ENCODE results near the gene LTC4S. TPM values are rescaled to one million over a fixed set of nuclear protein-coding genes. Genes with fewer than 3 reads are reported as not detected.

LTC4S gene, protein sequence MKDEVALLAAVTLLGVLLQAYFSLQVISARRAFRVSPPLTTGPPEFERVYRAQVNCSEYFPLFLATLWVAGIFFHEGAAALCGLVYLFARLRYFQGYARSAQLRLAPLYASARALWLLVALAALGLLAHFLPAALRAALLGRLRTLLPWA
- total RNA-seq, result 1.1 and 1.2 TPM in 2 replicates

DNA sequence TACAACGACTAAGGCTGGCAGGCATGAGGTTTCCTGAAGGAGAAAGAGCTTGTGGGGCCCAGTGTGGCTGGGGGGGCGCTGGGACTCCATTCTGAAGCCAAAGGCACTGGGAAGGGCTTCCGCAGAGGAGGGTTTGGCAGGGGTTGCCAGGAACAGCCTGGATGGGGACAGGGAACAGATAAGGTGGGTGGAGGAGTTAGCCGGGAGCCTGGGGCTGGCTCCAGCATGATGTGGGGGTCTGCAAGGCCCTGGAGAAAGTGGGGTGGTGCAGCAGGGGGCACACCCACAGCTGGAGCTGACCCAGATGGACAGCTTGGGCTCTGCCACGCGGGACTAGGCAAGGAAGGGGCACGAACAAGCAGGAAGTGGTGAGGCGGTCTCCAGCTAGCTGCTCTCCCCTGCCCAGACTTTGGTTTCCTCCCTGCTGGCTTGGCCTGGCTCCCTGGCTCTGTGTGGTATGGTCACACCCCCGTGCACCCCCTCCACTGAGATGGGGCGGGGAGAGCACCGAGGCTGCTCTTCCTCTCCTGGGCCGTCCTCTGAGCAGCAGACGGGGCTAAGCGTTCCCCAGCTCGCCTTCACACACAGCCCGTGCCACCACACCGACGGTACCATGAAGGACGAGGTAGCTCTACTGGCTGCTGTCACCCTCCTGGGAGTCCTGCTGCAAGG lies at the start of gene LTC4S:
Gene LTC4S, plus strand, starts transcription at position 519 of the 672 bp plus-strand sequence. Its CDS starts 95 bp downstream, at position 614.

DNA sequence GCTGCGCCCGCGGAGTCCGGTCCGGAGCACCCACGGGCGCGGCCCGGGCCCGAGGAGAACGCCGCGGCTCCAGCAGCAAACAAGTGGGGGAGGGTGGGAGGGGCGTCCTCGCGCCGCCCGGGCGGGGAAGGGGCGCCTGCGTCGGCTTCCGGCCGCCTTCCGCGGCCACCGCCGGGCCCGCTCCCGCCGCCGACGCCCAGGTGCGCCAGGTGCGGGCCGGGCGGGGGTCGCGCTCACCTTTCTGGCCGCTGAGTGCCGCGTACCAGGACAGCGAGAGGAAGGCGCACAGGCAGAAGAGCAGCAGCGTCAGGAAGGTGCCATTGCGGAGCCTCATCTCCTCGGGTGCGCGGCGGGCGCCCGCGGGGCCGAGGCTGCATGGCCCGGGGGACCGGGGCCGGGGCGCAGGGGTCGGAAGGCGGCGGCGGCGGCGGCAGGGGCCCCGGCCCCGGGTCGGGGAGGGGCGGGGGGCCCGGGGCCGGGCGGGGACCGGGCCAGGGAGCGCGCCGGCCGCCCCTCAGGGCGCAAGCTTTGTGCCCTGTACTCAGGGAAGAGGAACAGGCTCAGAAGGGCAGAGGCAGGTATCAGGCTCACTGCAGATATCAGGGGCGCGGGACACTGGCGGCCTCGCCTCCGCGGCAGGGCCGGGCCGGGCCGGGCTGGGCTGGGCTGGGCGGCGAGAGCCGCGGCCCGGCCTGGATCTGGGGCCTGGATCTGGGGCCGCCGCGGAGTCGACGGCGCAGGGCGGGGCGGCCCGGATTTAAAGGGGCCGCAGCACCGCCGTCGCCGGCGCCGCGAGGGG lies 12.7 kb downstream of the LTC4S start, which contains the start of gene MGAT4B:
Gene MGAT4B, minus strand, starts transcription at position 617 of the 799 bp plus-strand sequence. Its CDS starts 283 bp downstream, at position 334.

DNA sequence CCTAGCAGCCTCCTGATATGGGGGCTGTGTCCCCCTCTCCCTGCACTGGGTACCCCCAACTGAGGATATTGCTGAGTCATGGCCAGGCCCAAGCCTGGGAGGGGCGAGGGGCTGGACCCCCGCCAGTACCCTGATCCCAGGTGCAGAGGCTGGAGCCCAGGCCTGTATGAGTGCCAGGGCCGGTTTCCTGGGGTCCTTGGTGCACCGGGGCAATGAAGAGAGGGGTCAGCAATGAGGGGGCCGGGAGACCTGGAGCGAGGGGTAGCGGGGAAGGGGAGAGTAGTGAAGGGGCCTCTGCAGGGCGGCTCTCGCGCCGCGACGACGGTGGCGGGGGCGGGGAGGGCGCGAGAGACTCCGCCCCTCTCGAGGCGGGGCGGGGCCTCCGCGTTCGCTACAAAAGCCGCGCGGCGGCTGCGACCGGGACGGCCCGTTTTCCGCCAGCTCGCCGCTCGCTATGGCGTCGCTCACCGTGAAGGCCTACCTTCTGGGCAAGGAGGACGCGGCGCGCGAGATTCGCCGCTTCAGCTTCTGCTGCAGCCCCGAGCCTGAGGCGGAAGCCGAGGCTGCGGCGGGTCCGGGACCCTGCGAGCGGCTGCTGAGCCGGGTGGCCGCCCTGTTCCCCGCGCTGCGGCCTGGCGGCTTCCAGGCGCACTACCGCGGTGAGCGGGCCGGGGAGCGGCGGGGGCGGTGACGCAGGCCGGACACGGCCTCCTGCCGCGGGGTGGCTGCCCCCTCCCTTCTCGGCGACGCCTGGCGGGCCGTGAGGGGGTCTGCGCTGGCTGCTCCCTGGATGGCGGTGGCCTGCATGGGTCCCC lies 26.9 kb downstream of the LTC4S start, which contains the start of gene SQSTM1:
Gene SQSTM1, plus strand, starts transcription at position 423 of the 815 bp plus-strand sequence. Its CDS starts 32 bp downstream, at position 455.

Other genes with a start within 250 kb of the LTC4S start
- 40.1 and 65.0 TPM in 2 replicates for gene RUFY1, start 243.4 kb upstream of the LTC4S start, total RNA-seq
- gene HNRNPH1, start 170.3 kb upstream of the LTC4S start, total RNA-seq, result 864 and 891 TPM in 2 replicates
- gene CBY3, start 113.0 kb upstream of the LTC4S start, total RNA-seq, result 0.09 and 0.18 TPM in 2 replicates
- gene CANX, start 95.0 kb upstream of the LTC4S start, total RNA-seq, result 661 and 812 TPM in 2 replicates
- 5.6 and 8.0 TPM in 2 replicates for gene MAML1, start 61.2 kb upstream of the LTC4S start, total RNA-seq
- 130 and 211 TPM in 2 replicates for gene MGAT4B, start 12.9 kb downstream of the LTC4S start, total RNA-seq
- 355 and 525 TPM in 2 replicates for gene SQSTM1, start 26.9 kb downstream of the LTC4S start, total RNA-seq
- 10.2 and 17.2 TPM in 2 replicates for gene MRNIP, start 64.8 kb downstream of the LTC4S start, total RNA-seq
- 46.2 and 64.1 TPM in 2 replicates for gene TBC1D9B, start 113.9 kb downstream of the LTC4S start, total RNA-seq